CD4-positive, alpha-beta T cell treated with Interleukin-21 for 1 hour (primary cell): Measurements from ENCODE around the gene ITGB5.
"Not testable (repeated sequence)": the region's sequence is repeated elsewhere in the genome, so short reads cannot be mapped to it uniquely, and the experiment has no call there.

Experiments
- DNase-seq: peaks from one replicate; pipeline ENCODE4 v3.0.0-alpha.2; 2020

The ITGB5 gene

GRCh38 chr3:124783696-124784095 is 103.5 kb downstream of the ITGB5 start:
- no peak for DNase-seq

GRCh38 chr3:124782377-124782712 is 104.8 kb downstream of the ITGB5 start:
- DNase-seq = not testable (repeated sequence)

- no peak for DNase-seq
Measured at GRCh38 chr3:124781476-124782376, 105.4 kb downstream of the ITGB5 start.

GRCh38 chr3:124780761-124781475 is 106.2 kb downstream of the ITGB5 start:
- no peak for DNase-seq

- DNase-seq = no peak
Measured at GRCh38 chr3:124780356-124780755, 106.8 kb downstream of the ITGB5 start.

GRCh38 chr3:124779751-124780191 is 107.4 kb downstream of the ITGB5 start:
- DNase-seq = no peak

GRCh38 chr3:124779116-124779515 is 108.0 kb downstream of the ITGB5 start:
- no peak for DNase-seq

- no peak for DNase-seq
Measured at GRCh38 chr3:124777762-124778470, 109.2 kb downstream of the ITGB5 start.

- no peak for DNase-seq
Measured at GRCh38 chr3:124776856-124777255, 110.3 kb downstream of the ITGB5 start.

- DNase-seq = no peak
Measured at GRCh38 chr3:124775877-124776276, 111.3 kb downstream of the ITGB5 start.

GRCh38 chr3:124774841-124775402 is 112.2 kb downstream of the ITGB5 start:
- DNase-seq = no peak

GRCh38 chr3:124774327-124774718 is 112.8 kb downstream of the ITGB5 start:
- no peak for DNase-seq

- DNase-seq = no peak
Measured at GRCh38 chr3:124773351-124774326, 113.5 kb downstream of the ITGB5 start.

GRCh38 chr3:124772081-124772831 is 114.9 kb downstream of the ITGB5 start:
- no peak for DNase-seq

GRCh38 chr3:124771083-124771445 is 116.1 kb downstream of the ITGB5 start:
- no peak for DNase-seq

GRCh38 chr3:124770336-124771082 is 116.7 kb downstream of the ITGB5 start:
- DNase-seq = no peak

GRCh38 chr3:124769462-124769861 is 117.7 kb downstream of the ITGB5 start:
- no peak for DNase-seq

GRCh38 chr3:124768812-124769211 is 118.4 kb downstream of the ITGB5 start:
- DNase-seq = peak; percentile 10

- DNase-seq = no peak
Measured at GRCh38 chr3:124767691-124768090, 119.5 kb downstream of the ITGB5 start.

- DNase-seq = no peak
Measured at GRCh38 chr3:124767264-124767663, 119.9 kb downstream of the ITGB5 start.
